ENCODE measurements around the gene KLHDC10.
"Not testable (repeated sequence)": the region's sequence is repeated elsewhere in the genome, so short reads cannot be mapped to it uniquely, and the experiment has no call there.

Gene KLHDC10

GRCh38 chr7:130118294-130118693 lies 48.0 kb downstream of the KLHDC10 start:
- no peak for DNase-seq (ENCODE audit: low read depth, low spot score)

- DNase-seq (ENCODE audit: low read depth, low spot score) = no peak
Observed at GRCh38 chr7:130118801-130119200, 48.5 kb downstream of the KLHDC10 start.

GRCh38 chr7:130123501-130123900 lies 53.2 kb downstream of the KLHDC10 start:
- DNase-seq (ENCODE audit: low read depth, low spot score) = no peak

- no peak for DNase-seq (ENCODE audit: low read depth, low spot score)
Observed at GRCh38 chr7:130124711-130125110, 54.4 kb downstream of the KLHDC10 start.

GRCh38 chr7:130126840-130127239 lies 56.5 kb downstream of the KLHDC10 start:
- DNase-seq (ENCODE audit: low read depth, low spot score) = not testable (repeated sequence)

- DNase-seq (ENCODE audit: low read depth, low spot score) = no peak
Observed at GRCh38 chr7:130127404-130127803, 57.1 kb downstream of the KLHDC10 start.

GRCh38 chr7:130127821-130128317 lies 57.5 kb downstream of the KLHDC10 start:
- DNase-seq (ENCODE audit: low read depth, low spot score) = no peak

- DNase-seq (ENCODE audit: low read depth, low spot score) = no peak
Observed at GRCh38 chr7:130129011-130129411, 58.7 kb downstream of the KLHDC10 start.

GRCh38 chr7:130131191-130131834 lies 61.0 kb downstream of the KLHDC10 start:
- no peak for DNase-seq (ENCODE audit: low read depth, low spot score)

- no peak for DNase-seq (ENCODE audit: low read depth, low spot score)
Observed at GRCh38 chr7:130131964-130132875, 61.9 kb downstream of the KLHDC10 start.

GRCh38 chr7:130133029-130133782 lies 62.9 kb downstream of the KLHDC10 start:
- no peak for DNase-seq (ENCODE audit: low read depth, low spot score)

GRCh38 chr7:130134106-130134636 lies 63.8 kb downstream of the KLHDC10 start:
- no peak for DNase-seq (ENCODE audit: low read depth, low spot score)

GRCh38 chr7:130134726-130135125 lies 64.4 kb downstream of the KLHDC10 start:
- DNase-seq (ENCODE audit: low read depth, low spot score) = no peak

- DNase-seq (ENCODE audit: low read depth, low spot score) = no peak
Observed at GRCh38 chr7:130135208-130136205, 65.2 kb downstream of the KLHDC10 start.

- DNase-seq (ENCODE audit: low read depth, low spot score) = no peak
Observed at GRCh38 chr7:130136579-130137167, 66.3 kb downstream of the KLHDC10 start.

GRCh38 chr7:130137207-130137606 lies 66.9 kb downstream of the KLHDC10 start:
- DNase-seq (ENCODE audit: low read depth, low spot score) = no peak

- DNase-seq (ENCODE audit: low read depth, low spot score) = no peak
Observed at GRCh38 chr7:130139193-130139960, 69.0 kb downstream of the KLHDC10 start.

GRCh38 chr7:130140551-130141160 lies 70.3 kb downstream of the KLHDC10 start:
- no peak for DNase-seq (ENCODE audit: low read depth, low spot score)

All from ELF-1 (cell line).